ENCODE measurements around the gene ZNF318. TPM values are rescaled to one million over a fixed set of nuclear protein-coding genes. Genes with fewer than 3 reads are reported as not detected.

The ZNF318 gene
- total and polyA plus RNA-seq, 2 donors (not counting 3 experiments of a cell fraction or from before 2014, with no cell fraction given) = 7.1 to 13.6 TPM

GRCh38 chr6:43299338-43300293 lies 69.8 kb downstream of the ZNF318 start:
- no peak overlapping the region for H3K27ac ChIP-seq (ENCODE audit: insufficient read depth, low read depth, low read length)
- H3K4me1 ChIP-seq (ENCODE audit: control insufficient read depth, extremely low read depth, insufficient read depth, low read length) = no peaks in the 10 kb centered on the region
- intact Hi-C loops (cut with micrococcal nuclease) (no loop called here), dilution Hi-C loops (cut with MboI; ENCODE audit: extremely low pct_ligation_motif_present, low sequenced_read_pairs) (no loop called here)
- POLR2A ChIA-PET = no interaction called here
- TF ChIP-seq FOS (IDR thresholded peaks at IDR 0.05; ENCODE audit: borderline replicate concordance, insufficient read depth, low read length) = no peak
- BruUV-seq (replicated peaks) = no TSS peak
- no peak for FAIRE-seq
- no peaks in the 10 kb centered on the region for H4K20me1 ChIP-seq (replicated peaks; ENCODE audit: control insufficient read depth, extremely low read depth, insufficient read depth, low read length)
- no peak overlapping the region for H3K9ac ChIP-seq (replicated peaks; ENCODE audit: extremely low read depth, insufficient read depth, low read length)
- no peak overlapping the region for H3K4me2 ChIP-seq (ENCODE audit: insufficient read depth, low read length)
- no peak for DNase-seq (ENCODE audit: low read depth, low spot score)
- H3K9me3 ChIP-seq (replicated peaks; ENCODE audit: control insufficient read depth, insufficient read depth, low read length) = no peaks in the 10 kb centered on the region
- peaks cover 0 to 13% of the 10 kb centered on the region in 2 experiments for H3K27me3 ChIP-seq (ENCODE audit: control insufficient read depth in 2 of 2, insufficient read depth in 2 of 2, low read length in 2 of 2)
- H3K9me1 ChIP-seq (replicated peaks; ENCODE audit: control insufficient read depth, extremely low read depth, insufficient read depth, low read length) = no peaks in the 10 kb centered on the region
- H3K36me3 ChIP-seq (ENCODE audit: control insufficient read depth in 2 of 2, extremely low read depth in 1 of 2, insufficient read depth in 2 of 2, low read length in 2 of 2) = no peaks in the 10 kb centered on the region
- CTCF ChIA-PET = interaction anchor here (1.0 to 1.5 kb wide), 3 partner anchors 11 to 36 kb away, joined by 3 read pairs; no protein-coding TSS in a partner anchor
- no peak overlapping the region for H2AFZ ChIP-seq (ENCODE audit: low read depth, low read length)
- H3K4me3 ChIP-seq (replicated peaks in 1 of 3; ENCODE audit: insufficient read depth in 1 of 3, low read depth in 1 of 3, low read length in 3 of 3) = no peak overlapping the region
- no peaks in the 10 kb centered on the region for H3K79me2 ChIP-seq (ENCODE audit: control insufficient read depth, insufficient read depth, low read length)

- no TSS peak for BruUV-seq (replicated peaks)
- CTCF ChIA-PET = interaction anchor here (1.0 kb wide), 1 partner anchor 35 kb away, joined by 3 read pairs; no protein-coding TSS in a partner anchor
- dilution Hi-C loops (cut with MboI; ENCODE audit: extremely low pct_ligation_motif_present, low sequenced_read_pairs) = no loop called here
- Histone ChIP-seq H3K4me3 (replicated peaks in 1 of 3; ENCODE audit: insufficient read depth in 1 of 3, low read depth in 1 of 3, low read length in 3 of 3) (no peak overlapping the region), H3K27me3 (ENCODE audit: control insufficient read depth in 2 of 2, insufficient read depth in 2 of 2, low read length in 2 of 2) (peaks cover 0 to 13% of the 10 kb centered on the region in 2 experiments), H3K79me2 (ENCODE audit: control insufficient read depth, insufficient read depth, low read length) (no peaks in the 10 kb centered on the region), H3K36me3 (ENCODE audit: control insufficient read depth in 2 of 2, extremely low read depth in 1 of 2, insufficient read depth in 2 of 2, low read length in 2 of 2) (no peaks in the 10 kb centered on the region), H2AFZ (ENCODE audit: low read depth, low read length) (no peak overlapping the region), H3K4me1 (ENCODE audit: control insufficient read depth, extremely low read depth, insufficient read depth, low read length) (no peaks in the 10 kb centered on the region), H4K20me1 (replicated peaks; ENCODE audit: control insufficient read depth, extremely low read depth, insufficient read depth, low read length) (no peaks in the 10 kb centered on the region), H3K9me1 (replicated peaks; ENCODE audit: control insufficient read depth, extremely low read depth, insufficient read depth, low read length) (no peaks in the 10 kb centered on the region), H3K27ac (ENCODE audit: insufficient read depth, low read depth, low read length) (no peak overlapping the region), H3K4me2 (ENCODE audit: insufficient read depth, low read length) (no peak overlapping the region), H3K9me3 (replicated peaks; ENCODE audit: control insufficient read depth, insufficient read depth, low read length) (no peaks in the 10 kb centered on the region), H3K9ac (replicated peaks; ENCODE audit: extremely low read depth, insufficient read depth, low read length) (no peak overlapping the region)
- intact Hi-C loops (cut with micrococcal nuclease) = no loop called here
- TF ChIP-seq POLR2AphosphoS5 (IDR thresholded peaks at IDR 0.05; ENCODE audit: insufficient read depth, low read depth, low read length) (no peak), MYC (IDR thresholded peaks at IDR 0.05; ENCODE audit: low read depth, low read length) (no peak), EZH2 (IDR thresholded peaks at IDR 0.05; ENCODE audit: borderline replicate concordance, low read depth, low read length, severe bottlenecking) (no peak), CTCF (IDR thresholded peaks at IDR 0.05; ENCODE audit: extremely low read depth in 1 of 2, insufficient read depth in 1 of 2, low read depth in 1 of 2, low read length in 2 of 2) (no peak), POLR2A (IDR thresholded peaks at IDR 0.05; ENCODE audit: low read depth, low read length) (no peak), GATA2 (IDR thresholded peaks at IDR 0.05; ENCODE audit: insufficient read depth, insufficient read length, low read depth, low read length) (no peak), FOS (IDR thresholded peaks at IDR 0.05; ENCODE audit: borderline replicate concordance, insufficient read depth, low read length) (no peak), MAX (IDR thresholded peaks at IDR 0.05; ENCODE audit: insufficient read depth, insufficient read length) (no peak)
- POLR2A ChIA-PET = no interaction called here
- DNase-seq (ENCODE audit: low read depth, low spot score) (no peak), FAIRE-seq (no peak)
Measured at GRCh38 chr6:43298565-43299337, 70.7 kb downstream of the ZNF318 start.
